GM19324 (cell line): ENCODE measurements around the gene GNAZ.
A peak's percentile ranks its signal among the peaks of the same experiment; 100 is the strongest.
"Not testable (repeated sequence)": the region's sequence is repeated elsewhere in the genome, so short reads cannot be mapped to it uniquely, and the experiment has no call there.

Experiments
- ATAC-seq: cut with Tn5 transposase; IDR thresholded peaks from one replicate; pipeline ENCODE4 v1.9.1; 2021; ENCODE audit warnings: mild to moderate bottlenecking, moderate library complexity; ENCODE audit not compliant: unreplicated experiment, low FRiP score

Gene GNAZ

GRCh38 chr22:23042179-23042578 lies 28.1 kb upstream of the GNAZ start:
- no peak for ATAC-seq

- ATAC-seq = no peak
These were observed 25.7 kb upstream of the GNAZ start for GRCh38 chr22:23044570-23044969.

GRCh38 chr22:23045461-23045860 lies 24.9 kb upstream of the GNAZ start:
- ATAC-seq = no peak

- ATAC-seq = no peak
These were observed 23.1 kb upstream of the GNAZ start for GRCh38 chr22:23047265-23047664.

GRCh38 chr22:23047742-23048141 lies 22.6 kb upstream of the GNAZ start:
- ATAC-seq = no peak

GRCh38 chr22:23050546-23050945 lies 19.8 kb upstream of the GNAZ start:
- not testable (repeated sequence) for ATAC-seq

- no peak for ATAC-seq
These were observed 17.1 kb upstream of the GNAZ start for GRCh38 chr22:23053051-23053707.

- no peak for ATAC-seq
These were observed 16.3 kb upstream of the GNAZ start for GRCh38 chr22:23053912-23054530.

GRCh38 chr22:23054531-23055257 lies 15.6 kb upstream of the GNAZ start:
- ATAC-seq = peak; percentile 66

- ATAC-seq = no peak
These were observed 14.7 kb upstream of the GNAZ start for GRCh38 chr22:23055449-23056179.

GRCh38 chr22:23057331-23057730 lies 13.0 kb upstream of the GNAZ start:
- no peak for ATAC-seq

- no peak for ATAC-seq
These were observed 12.3 kb upstream of the GNAZ start for GRCh38 chr22:23058063-23058462.

GRCh38 chr22:23058481-23059283 lies 11.6 kb upstream of the GNAZ start:
- no peak for ATAC-seq

GRCh38 chr22:23059284-23059948 lies 10.9 kb upstream of the GNAZ start:
- no peak for ATAC-seq

- no peak for ATAC-seq
These were observed 9.5 kb upstream of the GNAZ start for GRCh38 chr22:23060612-23061400.

- ATAC-seq = no peak
These were observed 8.6 kb upstream of the GNAZ start for GRCh38 chr22:23061471-23062280.

GRCh38 chr22:23062616-23063538 lies 7.4 kb upstream of the GNAZ start:
- ATAC-seq = no peak
